HEK293T (cell line): Measurements from ENCODE around the gene COPS3.

Experiments
- ARNT ChIP-seq: fragments of 450-650 bp; IDR thresholded peaks from 2 replicates; pipeline ENCODE4 v1.6.1; 2017; ENCODE audit warnings: mild to moderate bottlenecking
- BHLHE40 ChIP-seq: fragments of 450-650 bp; IDR thresholded peaks from 2 replicates; pipeline ENCODE4 v1.6.1; 2016; ENCODE audit warnings: mild to moderate bottlenecking, moderate library complexity, borderline replicate concordance
- ELF4 ChIP-seq: fragments of 450-650 bp; IDR thresholded peaks from 2 replicates; pipeline ENCODE4 v1.6.1; 2017; ENCODE audit warnings: antibody characterized with exemption
- FOXA1 ChIP-seq: fragments of 450-650 bp; IDR thresholded peaks from 2 replicates; pipeline ENCODE4 v1.6.1; 2016; ENCODE audit warnings: mild to moderate bottlenecking
- FOXK2 ChIP-seq: fragments of 450-650 bp; IDR thresholded peaks from 2 replicates; pipeline ENCODE4 v1.6.1; 2016; ENCODE audit warnings: mild to moderate bottlenecking
- FOXM1 ChIP-seq: fragments of 450-650 bp; IDR thresholded peaks from 2 replicates; pipeline ENCODE4 v1.6.1; 2017; ENCODE audit warnings: mild to moderate bottlenecking, borderline replicate concordance
- HDGF ChIP-seq: fragments of 450-650 bp; IDR thresholded peaks from 2 replicates; pipeline ENCODE4 v1.6.1; 2017; ENCODE audit warnings: antibody characterized with exemption, borderline replicate concordance
- L3MBTL2 ChIP-seq: fragments of 450-650 bp; conservative IDR thresholded peaks from 2 replicates; pipeline ENCODE4 v1.6.1; 2016; ENCODE audit warnings: mild to moderate bottlenecking
- LEF1 ChIP-seq: fragments of 450-650 bp; IDR thresholded peaks from 2 replicates; pipeline ENCODE4 v1.6.1; 2017; ENCODE audit warnings: mild to moderate bottlenecking, borderline replicate concordance
- NFRKB ChIP-seq: fragments of 450-650 bp; IDR thresholded peaks from 2 replicates; pipeline ENCODE4 v1.6.1; 2016; ENCODE audit warnings: mild to moderate bottlenecking, moderate library complexity
- SP1 ChIP-seq: fragments of 450-650 bp; IDR thresholded peaks from 2 replicates; pipeline ENCODE4 v1.6.1; 2017
- SUZ12 ChIP-seq: fragments of 450-650 bp; IDR thresholded peaks from 2 replicates; pipeline ENCODE4 v1.6.1; 2016; ENCODE audit warnings: mild to moderate bottlenecking
- TARDBP ChIP-seq: fragments of 450-650 bp; IDR thresholded peaks from 2 replicates; pipeline ENCODE4 v1.6.1; 2016

DNA sequence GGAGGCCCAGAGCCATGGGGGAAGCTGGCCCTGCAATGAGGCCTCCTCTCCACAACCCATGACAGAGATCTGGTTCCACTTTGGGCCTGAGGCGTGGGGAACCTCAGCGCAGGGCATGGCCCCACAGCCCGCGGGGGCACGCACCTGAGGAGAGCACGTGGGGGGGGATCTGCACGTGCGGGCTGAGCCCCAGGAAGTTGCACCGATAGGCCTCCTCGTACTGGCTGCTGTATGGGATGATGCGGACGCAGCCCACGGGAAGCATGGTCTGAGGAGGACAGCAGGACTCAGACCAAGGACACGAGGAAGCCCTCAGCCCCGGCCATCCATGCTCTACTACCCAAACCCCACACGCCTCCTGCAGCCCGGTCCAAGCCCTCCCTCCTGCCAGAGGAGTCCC, 64.8 kb downstream of the COPS3 start:
- TF ChIP-seq BHLHE40 = no peak
- no peak for TF ChIP-seq LEF1
- no peak for TF ChIP-seq HDGF
- TF ChIP-seq ARNT = no peak
- TF ChIP-seq FOXA1 = no peak
- TF ChIP-seq L3MBTL2 = no peak
- TF ChIP-seq FOXM1 = no peak
- TF ChIP-seq TARDBP = no peak
- TF ChIP-seq NFRKB = no peak
- TF ChIP-seq SP1 = no peak
- no peak for TF ChIP-seq SUZ12
- no peak for TF ChIP-seq FOXK2
- TF ChIP-seq ELF4 = no peak
